ENCODE data around the gene ADARB2.

Gene ADARB2

DNA sequence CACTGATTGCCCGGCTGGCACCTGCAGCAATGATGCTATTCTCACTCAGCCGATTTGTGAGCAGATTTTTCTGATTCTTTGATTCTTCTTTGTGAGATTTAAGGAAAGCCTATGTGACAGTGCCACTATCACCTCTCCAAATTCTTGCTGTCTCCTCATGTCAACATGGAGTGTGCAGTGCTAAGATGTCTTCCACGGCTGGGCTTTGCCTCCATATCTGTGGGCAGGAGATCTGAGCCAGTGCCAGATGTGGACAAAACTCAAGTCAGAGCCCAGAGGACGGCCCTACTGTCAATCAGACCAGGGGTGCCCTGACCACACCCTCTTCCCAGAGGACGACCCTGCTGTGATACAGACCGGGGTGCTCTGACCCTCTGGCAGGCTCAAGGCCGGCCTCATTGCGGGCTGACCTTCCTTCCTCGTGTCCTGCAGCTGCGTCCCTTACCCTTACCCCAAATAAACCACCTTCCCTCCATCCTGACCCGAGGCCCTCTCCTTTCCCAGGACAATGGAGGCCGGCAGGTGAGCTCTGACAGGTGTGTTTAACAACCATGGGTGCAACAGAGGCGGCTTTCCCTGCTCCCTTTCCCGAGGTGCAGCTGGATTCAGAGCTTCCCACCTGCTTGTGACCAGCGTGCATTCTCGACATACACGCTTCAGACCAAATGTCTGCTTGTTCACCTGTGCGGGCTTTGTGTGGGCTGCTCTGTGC lies 221.4 kb downstream of the ADARB2 start:
- DNase-seq, result no peak

GRCh38 chr10:1515121-1515779 lies 222.1 kb downstream of the ADARB2 start:
- no peak for DNase-seq

- no peak for DNase-seq
These were observed 222.6 kb downstream of the ADARB2 start for GRCh38 chr10:1514681-1515080.

DNA sequence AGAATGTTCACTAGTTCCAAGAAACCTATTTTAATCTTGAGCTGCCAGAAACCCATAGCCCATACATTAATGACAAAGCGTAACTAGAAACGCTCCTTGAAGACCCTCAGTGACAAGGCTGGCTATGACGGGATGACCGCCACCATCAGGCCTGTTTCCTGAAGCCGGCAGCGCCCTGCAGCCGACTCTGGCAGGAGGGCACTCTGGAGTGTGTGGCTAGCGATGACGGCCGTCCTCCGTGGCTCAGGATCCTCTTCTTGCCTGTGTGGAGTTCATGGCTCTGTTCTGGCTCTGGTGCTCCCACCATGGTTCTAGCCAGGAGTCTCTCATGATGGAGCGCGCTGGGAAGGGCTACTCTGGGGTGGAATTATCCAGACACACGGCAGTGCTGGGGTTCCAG lies 224.1 kb downstream of the ADARB2 start:
- no peak for DNase-seq

DNA sequence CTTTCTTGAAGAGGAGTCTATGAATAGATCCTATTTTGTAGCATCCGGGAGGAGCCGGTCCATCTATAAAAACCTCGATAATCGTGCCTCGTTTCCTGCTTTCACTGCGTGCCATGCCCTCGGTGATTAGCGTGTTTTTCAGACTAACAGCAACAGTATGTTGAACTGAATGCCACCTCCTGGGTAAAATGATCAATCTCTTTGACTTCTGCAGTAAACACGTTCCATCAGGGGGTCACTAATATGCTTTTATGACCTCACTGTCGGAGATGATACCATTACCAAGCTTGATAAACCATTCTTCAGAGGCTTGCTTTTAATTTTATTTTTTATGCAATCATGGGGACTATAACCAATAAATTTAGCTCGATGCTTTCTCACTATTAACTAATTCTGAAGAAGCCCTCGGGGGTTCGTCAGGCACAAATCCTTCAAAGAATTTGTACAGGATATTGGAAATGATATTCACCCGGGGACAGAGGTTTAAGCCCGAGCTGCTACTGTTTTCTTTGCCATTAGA lies 228.3 kb downstream of the ADARB2 start:
- DNase-seq, result no peak

DNA sequence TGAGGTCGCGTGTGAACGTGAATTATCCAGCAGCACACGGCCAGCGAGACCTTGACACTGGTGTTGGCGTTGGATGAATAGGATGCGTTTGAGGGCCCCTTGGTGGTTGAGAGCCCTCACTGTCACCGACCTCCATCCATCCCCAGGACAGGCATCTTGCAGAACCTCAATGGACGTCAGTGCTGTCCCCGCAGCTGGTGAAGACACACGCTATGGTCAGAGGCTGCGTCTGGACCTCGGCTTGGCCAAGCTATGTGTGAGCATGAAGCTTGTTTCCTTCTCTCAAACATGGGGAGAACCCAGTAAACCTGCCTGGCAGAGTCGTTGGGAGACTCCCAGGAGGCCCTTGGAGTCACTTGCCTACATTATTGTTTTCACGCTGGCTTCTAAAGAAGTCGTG lies 229.2 kb downstream of the ADARB2 start:
- no peak for DNase-seq

GRCh38 chr10:1507436-1507835 lies 229.9 kb downstream of the ADARB2 start:
- DNase-seq, result no peak

DNA sequence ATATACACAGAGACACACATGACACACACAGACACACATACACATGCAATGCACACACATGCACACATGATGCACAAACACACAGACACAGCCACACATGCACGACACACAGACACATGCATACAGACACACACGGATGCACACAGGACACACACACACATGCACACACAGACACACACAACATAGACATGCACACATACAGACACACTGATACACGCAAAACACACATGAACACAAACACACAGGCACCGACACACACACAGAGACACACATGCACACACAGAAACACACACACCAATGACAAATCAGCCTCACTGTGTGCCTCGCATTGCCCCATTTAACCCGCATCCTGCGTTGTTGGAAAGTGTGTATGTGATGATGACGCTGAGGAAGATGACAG lies 232.4 kb downstream of the ADARB2 start:
- no peak for DNase-seq

DNA sequence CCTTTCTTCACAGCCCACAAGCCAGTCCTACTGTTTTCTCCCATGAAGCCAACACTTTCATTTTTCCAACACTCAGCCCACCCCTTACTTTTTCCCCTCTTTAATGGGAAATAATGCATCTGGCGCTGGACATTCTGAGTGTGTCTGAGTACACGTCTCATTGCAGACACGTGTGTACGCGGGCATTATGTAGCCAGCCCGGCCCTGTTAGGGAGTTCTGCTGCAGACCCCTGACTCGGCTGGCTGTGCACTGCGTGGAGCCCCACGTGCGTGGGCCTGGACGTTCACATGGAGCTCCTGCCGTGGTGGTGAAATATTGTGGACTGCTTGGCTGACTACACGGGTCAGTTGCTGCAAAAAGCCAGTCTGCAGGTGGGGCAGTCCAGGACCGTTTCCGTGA lies 233.0 kb downstream of the ADARB2 start:
- no peak for DNase-seq

DNA sequence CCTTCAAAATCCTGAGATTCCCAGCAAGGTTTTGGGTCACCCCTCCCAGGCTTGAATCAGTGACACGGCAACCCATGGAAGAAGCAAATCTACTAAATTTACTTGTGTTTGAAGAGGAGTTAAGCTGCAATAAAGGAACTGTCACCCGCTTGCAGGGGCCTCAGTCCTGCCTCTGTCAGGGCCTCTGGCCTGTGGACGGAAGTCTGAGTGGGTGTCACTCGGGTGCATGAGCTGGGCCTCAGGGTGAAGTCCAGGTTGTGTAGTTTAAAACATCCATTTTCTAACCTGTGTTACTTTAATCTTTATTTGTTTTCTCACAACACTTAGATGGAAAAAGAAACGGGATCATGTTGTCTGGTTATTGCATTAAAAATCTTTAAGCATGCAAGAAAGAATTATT lies 234.9 kb downstream of the ADARB2 start:
- DNase-seq, result no peak

GRCh38 chr10:1499359-1499957 lies 237.9 kb downstream of the ADARB2 start:
- DNase-seq, result no peak

- no peak for DNase-seq
These were observed 238.5 kb downstream of the ADARB2 start for GRCh38 chr10:1498746-1499358.

DNA sequence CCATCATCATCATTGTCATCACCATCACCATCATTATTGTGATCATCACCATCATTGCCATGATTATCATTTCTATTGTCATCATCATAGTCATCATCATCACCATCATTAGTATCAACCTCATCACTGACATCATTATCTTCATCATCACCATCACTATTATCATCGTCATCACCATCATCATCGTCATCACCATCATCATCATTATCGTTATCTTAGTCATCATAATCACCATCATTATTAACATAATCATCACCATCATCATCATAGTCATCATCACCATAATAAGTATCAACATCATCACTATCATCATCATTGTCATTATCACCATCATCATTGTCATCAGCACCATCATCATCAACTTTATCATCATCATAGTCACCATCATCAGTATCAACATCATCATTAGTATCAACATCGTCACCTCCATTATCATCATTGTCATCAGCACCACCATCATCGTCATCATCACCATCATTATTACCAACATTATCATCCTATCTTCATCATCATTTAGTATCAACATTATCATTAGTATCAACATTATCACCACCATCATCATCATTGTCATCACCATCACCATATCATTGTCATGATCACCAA lies 241.3 kb downstream of the ADARB2 start:
- no peak for DNase-seq

- DNase-seq, result no peak
These were observed 244.7 kb downstream of the ADARB2 start for GRCh38 chr10:1492641-1493040.

GRCh38 chr10:1491901-1492300 lies 245.4 kb downstream of the ADARB2 start:
- no peak for DNase-seq

DNA sequence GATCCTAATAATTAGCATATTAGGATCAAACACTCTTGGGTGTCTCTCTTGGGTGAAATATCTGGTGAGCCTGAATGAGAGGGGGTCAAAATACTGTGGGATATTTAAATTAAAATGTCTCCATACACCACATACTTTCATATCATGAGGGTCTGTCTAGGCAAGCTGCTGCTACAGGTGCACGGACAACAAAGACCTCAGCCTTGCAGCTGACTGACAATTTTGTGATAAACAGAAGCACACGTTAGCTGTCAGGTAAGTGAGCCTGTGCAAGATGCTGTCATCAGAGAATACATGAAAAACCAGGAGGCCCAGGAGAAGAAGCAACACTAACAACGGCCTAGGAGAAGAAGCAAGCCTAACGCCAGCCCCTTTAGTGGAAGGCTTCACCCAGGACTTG lies 247.5 kb downstream of the ADARB2 start:
- DNase-seq, result no peak

DNA sequence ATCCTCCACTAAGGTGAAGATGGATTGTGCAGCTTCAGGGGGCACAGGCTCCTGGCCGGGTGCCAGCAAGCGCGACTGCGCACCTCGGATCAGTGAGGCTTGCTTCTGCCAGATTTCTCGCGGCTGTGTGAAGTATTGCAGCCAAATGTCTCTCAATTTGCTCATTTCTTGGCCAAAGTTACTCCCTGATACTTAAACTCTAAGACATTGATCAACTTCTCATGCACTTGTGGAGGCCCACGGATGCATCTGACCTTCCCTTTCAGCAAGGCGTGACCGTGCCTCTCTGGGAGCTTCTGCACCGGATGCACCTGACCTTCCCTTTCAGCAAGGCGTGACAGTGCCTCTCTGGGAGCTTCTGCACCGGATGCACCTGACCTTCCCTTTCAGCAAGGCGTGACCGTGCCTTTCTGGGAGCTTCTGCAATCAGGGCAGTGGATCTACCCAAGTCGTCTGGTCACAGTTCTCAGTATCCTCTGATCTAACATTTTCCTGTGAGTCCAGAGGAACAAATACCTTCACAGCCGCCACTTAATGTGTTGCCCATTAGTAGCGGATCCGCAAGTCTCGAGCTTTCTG lies 248.3 kb downstream of the ADARB2 start:
- no peak for DNase-seq

DNA sequence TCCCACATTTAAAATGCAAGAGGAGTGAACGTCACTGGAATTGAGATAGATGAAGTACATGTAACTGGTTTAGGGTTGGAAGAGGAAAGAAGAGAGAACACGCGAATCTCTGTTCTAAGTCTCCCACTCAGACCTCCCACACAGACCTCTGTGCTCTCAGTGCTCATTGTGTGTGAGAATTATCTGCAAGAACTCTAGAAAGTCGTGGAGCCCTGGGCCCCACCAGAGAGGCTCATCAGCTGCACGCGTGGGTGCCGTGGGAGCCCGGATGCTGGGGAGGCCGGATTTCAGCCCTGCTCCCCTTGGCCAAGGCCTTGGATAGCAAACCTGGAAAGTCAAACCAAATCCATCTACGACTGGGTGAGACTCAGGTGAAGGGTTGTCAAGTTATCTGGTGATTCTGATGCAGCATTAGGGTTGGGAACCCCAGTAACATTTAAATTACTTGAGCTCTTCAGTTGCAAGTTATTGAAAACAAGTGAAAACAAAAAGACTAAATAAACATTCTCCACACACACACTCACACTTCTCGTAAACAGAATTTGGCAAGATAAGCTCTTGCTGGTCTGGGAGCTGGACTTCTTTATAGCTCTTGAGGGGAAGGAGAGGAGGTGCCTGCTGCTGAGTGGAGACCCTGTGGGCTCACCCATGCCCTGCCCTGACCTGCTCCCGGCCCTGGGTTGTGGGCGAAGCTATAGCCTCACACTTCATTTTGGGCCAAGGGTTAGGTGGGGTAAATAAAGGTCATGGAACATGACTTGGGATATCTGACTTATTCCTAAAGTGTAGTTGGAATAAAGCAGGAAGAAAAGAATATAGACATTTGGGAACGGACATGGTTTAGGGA lies 250.3 kb downstream of the ADARB2 start:
- no peak for DNase-seq

DNA sequence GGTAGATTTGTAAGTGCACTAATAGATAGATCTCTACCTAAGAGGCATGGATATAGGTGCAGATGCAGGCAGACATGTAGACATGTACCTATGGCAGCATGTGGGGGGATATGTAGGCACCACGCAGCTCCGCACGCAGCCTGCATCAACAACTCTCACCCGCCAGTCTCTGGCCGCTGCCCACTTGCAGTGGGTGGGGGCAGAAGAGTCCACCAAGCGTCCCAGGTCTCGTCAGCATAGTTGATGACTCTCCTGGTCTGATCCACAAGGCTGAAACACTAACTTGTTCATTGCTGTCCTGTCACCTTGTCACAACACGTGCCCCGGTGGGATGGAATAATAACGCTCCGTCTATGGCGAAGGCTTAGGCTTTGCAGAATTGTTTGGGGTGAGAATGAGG lies 252.0 kb downstream of the ADARB2 start:
- no peak for DNase-seq

DNA sequence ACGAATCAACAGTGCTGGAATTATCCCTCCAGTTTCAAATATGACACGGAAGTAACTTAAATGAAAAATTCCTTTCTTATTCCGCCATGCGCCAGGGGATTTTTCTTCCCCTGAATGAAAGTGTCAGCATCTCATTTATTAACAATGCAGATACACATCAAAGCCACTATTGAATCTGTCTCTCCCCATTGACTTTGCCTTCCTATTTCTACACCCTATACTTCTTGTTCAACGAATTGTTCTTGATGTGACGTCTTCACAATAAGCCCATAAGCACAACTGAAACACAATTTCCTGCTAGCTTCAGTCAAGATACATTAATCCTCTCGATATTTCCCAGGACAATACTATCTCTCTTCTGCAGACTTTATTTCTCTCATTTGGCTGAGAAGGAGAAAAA lies 253.5 kb downstream of the ADARB2 start:
- DNase-seq, result no peak

GRCh38 chr10:1483246-1483645 lies 254.1 kb downstream of the ADARB2 start:
- no peak for DNase-seq

GRCh38 chr10:1477578-1477977 lies 259.7 kb downstream of the ADARB2 start:
- DNase-seq, result no peak
